Body of pancreas (tissue), 4 donors: Measurements from ENCODE around the gene JMJD6. TPM values are rescaled to one million over a fixed set of nuclear protein-coding genes. Genes with fewer than 3 reads are reported as not detected.
A peak's percentile ranks its signal among the peaks of the same experiment; 100 is the strongest.

Experiments
- ATAC-seq: fragments of 150-250 bp; one replicate; pipeline ENCODE4 v1.9.1; 2016
- DNase-seq, 4 donors: peaks; one replicate each; pipeline ENCODE4 v3.0.0-alpha.2; 2019
- H3K27ac ChIP-seq, 4 donors: fragments of 200-600 bp; sonication (generic); 1 replicate in 3 of 4; 2 replicates in 1 of 4; pipeline versions ENCODE4 v1.5.1 to v1.6.1; 2016 to 2019; ENCODE audit warnings: mild to moderate bottlenecking in 1 of 4, mixed read lengths in 1 of 4, moderate library complexity in 1 of 4
- H3K27me3 ChIP-seq, 2 donors: fragments of 200-600 bp; sonication (generic); one replicate each; pipeline ENCODE4 v1.6.0; 2016; ENCODE audit warnings: mild to moderate bottlenecking in 1 of 2
- H3K36me3 ChIP-seq, 2 donors: fragments of 200-600 bp; sonication (generic); replicated peaks in 1 of 2; 2 replicates each; pipeline ENCODE4 v1.5.1; 2016; ENCODE audit warnings: low read depth in 2 of 2; ENCODE audit not compliant: insufficient read depth in 1 of 2
- H3K4me1 ChIP-seq: fragments of 200-600 bp; sonication (generic); one replicate; pipeline ENCODE4 v1.6.0; 2016
- H3K4me3 ChIP-seq, 2 donors: fragments of 200-600 bp; sonication (generic); 1 replicate in 1 of 2; 2 replicates in 1 of 2; pipeline ENCODE4 v1.5.1; 2016 to 2019
- H3K9me3 ChIP-seq, 3 donors: fragments of 200-600 bp; sonication (generic); 1 replicate in 2 of 3; 2 replicates in 1 of 3; pipeline ENCODE4 v1.5.1; 2016
- POLR2A ChIP-seq, 3 donors: fragments of 450-650 bp; IDR thresholded peaks; one replicate each; pipeline ENCODE4 v1.6.1; 2016; ENCODE audit warnings: antibody characterized with exemption in 3 of 3, mild to moderate bottlenecking in 2 of 3
- WGBS, 2 donors: methylation state at CpG; one replicate each; pipeline ENCODE4 v1.1.5; 2017; 5-methylcytosine and 5-hydroxymethylcytosine counted together
- intact Hi-C: fragments of 100-400 bp; cut with DNase I; formaldehyde crosslinking; loops from one replicate; pipeline ENCODE4 v1.15.1; 2023
- total RNA-seq, 2 donors: library from RNA; depleted of rRNA; stranded (reverse); fragments of >200 nt; gene quantifications; one replicate each; pipeline ENCODE4 v1.1.0, GENCODE V29; 2016
- TF ChIP-seq, protein P1 (sequence below), 7 experiments: fragments of 450-650 bp in 4 of 7; fragments of 200-600 bp in 3 of 7; sonication (generic) in 3 of 7; IDR thresholded peaks; one replicate each; pipeline ENCODE4 v1.5.1; 2016 to 2019; ENCODE audit warnings: antibody characterized with exemption in 7 of 7

JMJD6 gene
- total RNA-seq: 10 to 100 TPM; 15.2 to 20.0 TPM

DNA sequence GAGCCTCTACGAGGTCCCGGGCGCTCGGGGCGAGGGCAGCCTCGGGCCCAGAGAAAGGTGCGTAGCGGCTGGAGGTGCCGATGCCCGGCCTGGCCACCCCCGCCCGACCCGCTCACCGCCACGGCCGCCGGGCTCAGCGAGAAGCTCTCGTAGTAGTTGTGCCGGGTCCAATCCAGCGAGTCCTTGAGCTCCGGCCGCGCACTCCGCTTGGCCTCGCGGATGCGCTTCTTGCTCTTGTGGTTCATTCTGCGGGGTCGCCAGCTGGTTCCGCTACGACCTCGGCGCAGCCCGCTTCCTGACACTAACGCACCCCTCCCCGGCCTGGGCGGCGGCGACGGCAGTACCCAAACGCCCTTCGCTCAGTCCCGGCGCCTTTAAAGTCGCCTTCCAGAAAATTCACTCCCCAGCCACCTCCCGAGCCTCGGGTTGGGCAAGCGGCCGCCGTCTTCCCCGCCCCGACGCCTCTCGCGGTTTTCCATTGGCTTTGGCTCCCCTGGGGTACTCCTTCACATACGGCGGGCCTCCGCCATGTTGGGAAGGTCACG lies at the start of gene JMJD6:
Gene JMJD6 (minus strand): TSS at position 376 of the 545 bp plus-strand sequence. CDS start 131 bp downstream, at position 245.
- Histone ChIP-seq H3K36me3 (peaks cover 1 to 15% of the 10 kb centered on the region in 2 donors), H3K27me3 (no peaks in the 10 kb centered on the region), H3K4me1 (peaks cover 66% of the 10 kb centered on the region), H3K27ac (peak within 1 kb of the TSS; percentile 96 to 100 (median 100)), H3K4me3 (peak within 1 kb of the TSS; percentile 78 to 90), H3K9me3 (no peaks in the 10 kb centered on the region)
- WGBS, 2 donors: 0 to 1% methylated on average over 6 to 58 of the region's 60 CpGs
- DNase-seq (peak; percentile 96 to 98 (median 96)), ATAC-seq (peak; percentile 92)
- intact Hi-C loops: no loop called here
- peak; percentile 96 to 99 (median 99) for TF ChIP-seq POLR2A (IDR thresholded peaks at IDR 0.05)
- TF ChIP-seq, protein P1, sequence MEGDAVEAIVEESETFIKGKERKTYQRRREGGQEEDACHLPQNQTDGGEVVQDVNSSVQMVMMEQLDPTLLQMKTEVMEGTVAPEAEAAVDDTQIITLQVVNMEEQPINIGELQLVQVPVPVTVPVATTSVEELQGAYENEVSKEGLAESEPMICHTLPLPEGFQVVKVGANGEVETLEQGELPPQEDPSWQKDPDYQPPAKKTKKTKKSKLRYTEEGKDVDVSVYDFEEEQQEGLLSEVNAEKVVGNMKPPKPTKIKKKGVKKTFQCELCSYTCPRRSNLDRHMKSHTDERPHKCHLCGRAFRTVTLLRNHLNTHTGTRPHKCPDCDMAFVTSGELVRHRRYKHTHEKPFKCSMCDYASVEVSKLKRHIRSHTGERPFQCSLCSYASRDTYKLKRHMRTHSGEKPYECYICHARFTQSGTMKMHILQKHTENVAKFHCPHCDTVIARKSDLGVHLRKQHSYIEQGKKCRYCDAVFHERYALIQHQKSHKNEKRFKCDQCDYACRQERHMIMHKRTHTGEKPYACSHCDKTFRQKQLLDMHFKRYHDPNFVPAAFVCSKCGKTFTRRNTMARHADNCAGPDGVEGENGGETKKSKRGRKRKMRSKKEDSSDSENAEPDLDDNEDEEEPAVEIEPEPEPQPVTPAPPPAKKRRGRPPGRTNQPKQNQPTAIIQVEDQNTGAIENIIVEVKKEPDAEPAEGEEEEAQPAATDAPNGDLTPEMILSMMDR (IDR thresholded peaks at IDR 0.05): peak in 1 of 7 experiments; percentile 4

DNA sequence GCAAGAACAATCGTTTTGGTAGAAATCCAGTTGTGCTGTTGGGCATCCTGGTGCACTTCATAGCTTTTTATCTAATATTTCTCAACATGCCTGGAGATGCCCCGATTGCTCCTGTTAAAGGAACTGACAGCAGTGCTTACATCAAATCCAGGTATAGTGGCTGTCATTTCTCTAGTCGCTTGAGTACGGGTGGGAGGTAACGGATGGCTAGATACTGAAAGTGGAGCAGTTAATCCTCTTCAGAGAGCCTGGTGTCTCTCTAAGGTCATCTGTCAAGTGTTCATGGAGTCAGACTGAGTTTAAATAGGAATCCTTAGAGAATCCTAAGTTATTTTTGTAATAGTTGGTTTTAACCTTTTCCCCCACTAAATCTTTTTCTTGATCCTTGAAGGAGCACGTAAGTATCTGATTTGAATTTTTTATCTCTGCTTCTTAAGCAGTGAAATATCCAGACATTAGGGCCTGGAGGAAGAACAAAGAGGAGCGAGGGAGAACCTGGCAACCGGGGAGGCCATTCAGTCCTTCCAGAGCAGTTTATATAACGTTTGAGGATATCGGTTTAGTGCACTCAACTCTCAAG lies 48.7 kb upstream of the JMJD6 start:
- intact Hi-C loops: no loop called here

DNA sequence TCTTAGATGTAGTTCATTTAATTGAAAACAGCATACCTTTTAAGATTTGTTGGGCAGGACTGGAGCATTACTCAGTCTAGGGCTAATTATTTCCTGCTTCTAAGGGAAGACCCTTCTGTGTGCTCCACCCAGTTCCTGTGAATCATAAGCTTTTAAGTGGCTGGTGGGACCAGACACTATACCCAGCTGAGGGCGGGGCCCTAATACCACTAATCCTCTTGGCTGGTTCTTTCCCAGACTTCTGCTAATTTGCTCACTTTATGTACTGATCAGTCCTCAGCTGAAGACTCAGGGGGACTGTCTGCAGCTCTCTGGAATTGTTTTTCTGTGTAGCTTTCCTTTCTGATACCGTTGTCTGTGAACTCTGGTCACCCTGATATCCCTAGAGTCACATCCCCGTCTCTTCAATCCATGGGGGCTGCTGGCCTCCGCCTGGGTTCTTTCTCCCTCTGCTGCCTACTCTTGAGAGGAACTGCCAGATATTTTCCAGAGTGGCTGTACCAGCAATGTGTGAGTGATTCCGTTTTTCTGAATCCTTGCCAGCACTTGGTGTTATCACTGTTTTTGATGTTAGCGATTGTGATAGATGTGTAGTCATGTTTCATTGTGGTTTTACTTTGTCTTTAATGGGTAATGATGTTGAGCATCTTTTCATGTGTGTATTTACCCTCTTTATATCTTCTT lies 46.6 kb upstream of the JMJD6 start:
- no peak for TF ChIP-seq POLR2A (IDR thresholded peaks at IDR 0.05)
- TF ChIP-seq, protein P1 (IDR thresholded peaks at IDR 0.05): no peak
- WGBS, 2 donors: 74 to 80% methylated on average over 6 of the region's 6 CpGs
- H3K27ac ChIP-seq: no peak overlapping the region
- H3K9me3 ChIP-seq: no peaks in the 10 kb centered on the region
- H3K4me3 ChIP-seq: no peak overlapping the region
- ATAC-seq: peak; percentile 30
- H3K27me3 ChIP-seq: no peaks in the 10 kb centered on the region
- H3K36me3 ChIP-seq: peaks cover 0 to 15% of the 10 kb centered on the region in 2 donors
- no peaks in the 10 kb centered on the region for H3K4me1 ChIP-seq
- intact Hi-C loops: no loop called here
- DNase-seq: no peak

More for the DNA sequence above, 48.7 kb upstream of the JMJD6 start:
- no peaks in the 10 kb centered on the region for H3K9me3 ChIP-seq
- no peaks in the 10 kb centered on the region for H3K4me1 ChIP-seq
- no peak overlapping the region for H3K27ac ChIP-seq
- H3K36me3 ChIP-seq: peaks cover 0 to 16% of the 10 kb centered on the region in 2 donors
- ATAC-seq (no peak), DNase-seq (no peak)
- H3K27me3 ChIP-seq: no peaks in the 10 kb centered on the region
- WGBS, 2 donors: 85 to 86% methylated on average over 10 of the region's 10 CpGs
- TF ChIP-seq, protein P1 (IDR thresholded peaks at IDR 0.05): no peak
- TF ChIP-seq POLR2A (IDR thresholded peaks at IDR 0.05): no peak
- no peak overlapping the region for H3K4me3 ChIP-seq

DNA sequence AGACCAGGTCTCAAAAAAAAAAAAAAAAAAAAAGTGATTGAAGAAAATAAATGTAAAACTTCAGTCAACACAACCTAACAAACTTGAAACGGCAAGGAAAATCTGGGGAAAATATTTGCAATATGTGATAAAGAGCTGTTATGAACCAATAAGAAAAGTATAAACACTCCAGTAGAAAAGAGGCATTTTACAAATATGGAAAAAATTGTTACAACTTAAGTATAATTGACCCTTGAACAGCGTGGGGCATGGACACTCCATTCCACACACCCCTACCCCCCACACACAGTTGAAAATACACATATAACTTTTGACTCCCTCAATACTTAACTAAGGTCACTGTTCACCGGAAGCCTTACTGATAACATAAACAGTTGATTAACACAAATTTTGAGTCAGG lies 32.2 kb upstream of the JMJD6 start:
- Histone ChIP-seq H3K4me1 (no peaks in the 10 kb centered on the region), H3K4me3 (no peak overlapping the region), H3K9me3 (no peaks in the 10 kb centered on the region), H3K27ac (no peak overlapping the region), H3K36me3 (peaks cover 0 to 2% of the 10 kb centered on the region in 2 donors), H3K27me3 (no peaks in the 10 kb centered on the region)
- TF ChIP-seq POLR2A (IDR thresholded peaks at IDR 0.05): no peak
- TF ChIP-seq, protein P1 (IDR thresholded peaks at IDR 0.05): no peak
- no peak for ATAC-seq
- DNase-seq: no peak
- 93 to 100% methylated on average over 3 of the region's 3 CpGs for WGBS, 2 donors
- intact Hi-C loops: no loop called here
